Trophoblast cell (in vitro differentiated cells and primary cell): ENCODE measurements around the gene MEDAG.
A peak's percentile ranks its signal among the peaks of the same experiment; 100 is the strongest.

ENCODE experiments used
- DNase-seq, 2 donors: peaks; one replicate each; pipeline ENCODE4 v3.0.0-alpha.2; 2016
- H2AFZ ChIP-seq: 2 replicates; pipeline ENCODE4 v1.6.1; 2013; ENCODE audit warnings: low read length, moderate library complexity, mild to moderate bottlenecking; ENCODE audit not compliant: insufficient read depth, poor library complexity
- H2AK5ac ChIP-seq: 2 replicates; pipeline ENCODE4 v1.6.1; 2013; ENCODE audit warnings: mild to moderate bottlenecking, low read length
- H2BK120ac ChIP-seq: 2 replicates; pipeline ENCODE4 v1.6.1; 2013; ENCODE audit warnings: low read length, mild to moderate bottlenecking, moderate library complexity; ENCODE audit not compliant: insufficient read depth, poor library complexity
- H2BK12ac ChIP-seq: 2 replicates; pipeline ENCODE4 v1.6.1; 2013; ENCODE audit warnings: mild to moderate bottlenecking, low read length, moderate library complexity
- H2BK5ac ChIP-seq: 2 replicates; pipeline ENCODE4 v1.6.1; 2013; ENCODE audit warnings: low read length, low read depth, moderate library complexity, mild to moderate bottlenecking; ENCODE audit not compliant: poor library complexity
- H3K14ac ChIP-seq: 2 replicates; pipeline ENCODE4 v1.6.1; 2013; ENCODE audit warnings: mild to moderate bottlenecking, low read length
- H3K18ac ChIP-seq: 2 replicates; pipeline ENCODE4 v1.6.1; 2013; ENCODE audit warnings: mild to moderate bottlenecking, low read length
- H3K23ac ChIP-seq: 2 replicates; pipeline ENCODE4 v1.6.1; 2013; ENCODE audit warnings: low read length
- H3K27ac ChIP-seq: 2 replicates; pipeline ENCODE4 v1.5.1; 2013; ENCODE audit warnings: low read depth, mild to moderate bottlenecking, inconsistent platforms, low read length, moderate library complexity
- H3K27me3 ChIP-seq: 2 replicates; pipeline ENCODE4 v1.6.1; 2013; ENCODE audit warnings: inconsistent platforms, mild to moderate bottlenecking, low read length, moderate library complexity; ENCODE audit not compliant: insufficient read depth
- H3K36me3 ChIP-seq, 2 experiments: 1 replicate in 1 of 2; 2 replicates in 1 of 2; pipeline ENCODE4 v1.6.1; 2013; ENCODE audit warnings: low read length in 2 of 2, mild to moderate bottlenecking in 2 of 2, moderate library complexity in 1 of 2; ENCODE audit not compliant: insufficient read depth in 2 of 2, control insufficient read depth in 1 of 2
- H3K4ac ChIP-seq: 2 replicates; pipeline ENCODE4 v1.6.1; 2013; ENCODE audit warnings: low read depth, mild to moderate bottlenecking, low read length, moderate library complexity
- H3K4me1 ChIP-seq, 2 experiments: 1 replicate in 1 of 2; 2 replicates in 1 of 2; pipeline ENCODE4 v1.6.1; 2013; ENCODE audit warnings: low read length in 2 of 2, mild to moderate bottlenecking in 2 of 2, moderate library complexity in 1 of 2; ENCODE audit not compliant: insufficient read depth in 2 of 2, control insufficient read depth in 1 of 2
- H3K4me2 ChIP-seq: 2 replicates; pipeline ENCODE4 v1.6.1; 2013; ENCODE audit warnings: inconsistent platforms, mild to moderate bottlenecking, low read length, moderate library complexity
- H3K4me3 ChIP-seq: 2 replicates; pipeline ENCODE4 v1.5.1; 2013; ENCODE audit warnings: mild to moderate bottlenecking, low read depth, low read length, inconsistent platforms
- H3K79me1 ChIP-seq: one replicate; pipeline ENCODE4 v1.6.1; 2013; ENCODE audit warnings: low read length
- H3K79me2 ChIP-seq: 2 replicates; pipeline ENCODE4 v1.6.1; 2013; ENCODE audit warnings: low read length, mild to moderate bottlenecking; ENCODE audit not compliant: control insufficient read depth, insufficient read depth, poor library complexity
- H3K9ac ChIP-seq: 2 replicates; pipeline ENCODE4 v1.6.1; 2013; ENCODE audit warnings: mild to moderate bottlenecking, low read length
- H3K9me3 ChIP-seq: 2 replicates; pipeline ENCODE4 v1.6.1; 2013; ENCODE audit warnings: low read depth, mild to moderate bottlenecking, control low read depth, inconsistent platforms, low read length; ENCODE audit not compliant: insufficient read depth
- H4K12ac ChIP-seq: 2 replicates; pipeline ENCODE4 v1.6.1; 2013; ENCODE audit warnings: low read depth, mild to moderate bottlenecking, low read length, moderate library complexity
- H4K8ac ChIP-seq: 2 replicates; pipeline ENCODE4 v1.6.1; 2013; ENCODE audit warnings: low read depth, mild to moderate bottlenecking, low read length, moderate library complexity
- H4K91ac ChIP-seq: one replicate; pipeline ENCODE4 v1.6.1; 2013; ENCODE audit warnings: low read depth, mild to moderate bottlenecking, low read length, moderate library complexity
- WGBS: extraction: QIAGEN DNeasy Blood & Tissue Kit; methylation state at CpG from one replicate; pipeline ENCODE4 v1.1.7; 2013; ENCODE audit warnings: missing lambda C conversion rate; ENCODE audit not compliant: insufficient read length, insufficient coverage; ENCODE audit errors: extremely low coverage; 5-methylcytosine and 5-hydroxymethylcytosine counted together

The MEDAG gene

GRCh38 chr13:30870916-30871587 is 35.0 kb upstream of the MEDAG start:
- Histone ChIP-seq H2AFZ (peak overlapping the region; percentile 74), H3K18ac (peak overlapping the region; percentile 94), H3K14ac (peak overlapping the region; percentile 96), H3K79me2 (peaks cover 12% of the 10 kb centered on the region), H3K4me1 (peaks cover 48 to 58% of the 10 kb centered on the region in 2 experiments), H3K9ac (no peak overlapping the region), H4K8ac (peak overlapping the region; percentile 76), H3K27ac (peak overlapping the region; percentile 91), H3K4me2 (no peak overlapping the region), H4K91ac (peak overlapping the region; percentile 98), H2BK120ac (peak overlapping the region; percentile 95), H3K27me3 (no peaks in the 10 kb centered on the region), H3K36me3 (no peaks in the 10 kb centered on the region), H3K9me3 (no peaks in the 10 kb centered on the region), H3K4ac (peak overlapping the region; percentile 93), H3K79me1 (peaks cover 71% of the 10 kb centered on the region), H2BK5ac (peak overlapping the region; percentile 97), H4K12ac (peak overlapping the region; percentile 86), H2AK5ac (peak overlapping the region; percentile 100), H3K4me3 (no peak overlapping the region), H2BK12ac (peak overlapping the region; percentile 99), H3K23ac (no peak overlapping the region)
- DNase-seq: no peak
- WGBS: no CpG with 5 or more reads among the region's 24 CpGs

- no peak for DNase-seq
- peak overlapping the region; percentile 100 for H2AK5ac ChIP-seq
- peak overlapping the region; percentile 98 for H4K91ac ChIP-seq
Measured at GRCh38 chr13:30871588-30872275, 34.3 kb upstream of the MEDAG start.

GRCh38 chr13:30872276-30872594 is 33.8 kb upstream of the MEDAG start:
- H3K18ac ChIP-seq: peak overlapping the region; percentile 94
- H3K4me1 ChIP-seq: peaks cover 46 to 55% of the 10 kb centered on the region in 2 experiments
- peak overlapping the region; percentile 96 for H3K14ac ChIP-seq
- no peak overlapping the region for H3K9ac ChIP-seq
- no peaks in the 10 kb centered on the region for H3K9me3 ChIP-seq
- peak overlapping the region; percentile 90 for H2AFZ ChIP-seq
- H3K23ac ChIP-seq: no peak overlapping the region
- no peak overlapping the region for H3K4me3 ChIP-seq
- peaks cover 63% of the 10 kb centered on the region for H3K79me1 ChIP-seq
- no peaks in the 10 kb centered on the region for H3K36me3 ChIP-seq
- peak overlapping the region; percentile 68 for H3K4ac ChIP-seq
- peaks cover 12% of the 10 kb centered on the region for H3K79me2 ChIP-seq
- peak overlapping the region; percentile 97 for H2BK5ac ChIP-seq
- peak overlapping the region; percentile 16 for H4K12ac ChIP-seq
- WGBS: no CpG with 5 or more reads among the region's 7 CpGs
- H3K27me3 ChIP-seq: no peaks in the 10 kb centered on the region
- H2BK12ac ChIP-seq: peak overlapping the region; percentile 99
- H2BK120ac ChIP-seq: peak overlapping the region; percentile 95
- peak overlapping the region; percentile 98 for H4K91ac ChIP-seq
- H4K8ac ChIP-seq: peak overlapping the region; percentile 91
- peak overlapping the region; percentile 91 for H3K27ac ChIP-seq
- H3K4me2 ChIP-seq: peak overlapping the region; percentile 38
- H2AK5ac ChIP-seq: peak overlapping the region; percentile 98
- no peak for DNase-seq

More at GRCh38 chr13:30871588-30872275, 34.3 kb upstream of the MEDAG start:
- peaks cover 47 to 57% of the 10 kb centered on the region in 2 experiments for H3K4me1 ChIP-seq
- peak overlapping the region; percentile 86 for H4K12ac ChIP-seq
- no peak overlapping the region for H3K4me3 ChIP-seq
- H3K9me3 ChIP-seq: no peaks in the 10 kb centered on the region
- peak overlapping the region; percentile 99 for H2BK12ac ChIP-seq
- H3K23ac ChIP-seq: no peak overlapping the region
- H3K4me2 ChIP-seq: no peak overlapping the region
- H3K36me3 ChIP-seq: no peaks in the 10 kb centered on the region
- peak overlapping the region; percentile 96 for H3K14ac ChIP-seq
- peak overlapping the region; percentile 94 for H3K18ac ChIP-seq
- H4K8ac ChIP-seq: peak overlapping the region; percentile 91
- peaks cover 66% of the 10 kb centered on the region for H3K79me1 ChIP-seq
- H3K4ac ChIP-seq: peak overlapping the region; percentile 93
- peaks cover 12% of the 10 kb centered on the region for H3K79me2 ChIP-seq
- H3K27ac ChIP-seq: peak overlapping the region; percentile 91
- H2AFZ ChIP-seq: peak overlapping the region; percentile 90
- peak overlapping the region; percentile 95 for H2BK120ac ChIP-seq
- H3K9ac ChIP-seq: no peak overlapping the region
- WGBS: no CpG with 5 or more reads among the region's 17 CpGs
- H3K27me3 ChIP-seq: no peaks in the 10 kb centered on the region
- H2BK5ac ChIP-seq: peak overlapping the region; percentile 97

GRCh38 chr13:30872685-30873461 is 33.2 kb upstream of the MEDAG start:
- peak overlapping the region; percentile 60 for H3K4ac ChIP-seq
- peaks cover 12% of the 10 kb centered on the region for H3K79me2 ChIP-seq
- no peak overlapping the region for H3K4me3 ChIP-seq
- H3K79me1 ChIP-seq: peaks cover 59% of the 10 kb centered on the region
- peaks cover 43 to 52% of the 10 kb centered on the region in 2 experiments for H3K4me1 ChIP-seq
- DNase-seq: peak; percentile 11 to 52
- H3K14ac ChIP-seq: peak overlapping the region; percentile 30
- H4K8ac ChIP-seq: peak overlapping the region; percentile 91
- no peak overlapping the region for H4K12ac ChIP-seq
- no peak overlapping the region for H3K18ac ChIP-seq
- no peaks in the 10 kb centered on the region for H3K27me3 ChIP-seq
- H4K91ac ChIP-seq: peak overlapping the region; percentile 98
- no peaks in the 10 kb centered on the region for H3K36me3 ChIP-seq
- peak overlapping the region; percentile 38 for H3K4me2 ChIP-seq
- H2AFZ ChIP-seq: no peak overlapping the region
- H3K9me3 ChIP-seq: no peaks in the 10 kb centered on the region
- no peak overlapping the region for H3K23ac ChIP-seq
- WGBS: no CpG with 5 or more reads among the region's 6 CpGs
- H3K27ac ChIP-seq: peak overlapping the region; percentile 91
- H2AK5ac ChIP-seq: no peak overlapping the region
- H2BK120ac ChIP-seq: peak overlapping the region; percentile 95
- H2BK5ac ChIP-seq: peak overlapping the region; percentile 97
- peak overlapping the region; percentile 81 for H2BK12ac ChIP-seq
- H3K9ac ChIP-seq: no peak overlapping the region
